HEK293 (cell line): Measurements from ENCODE around the gene FHIT.

ENCODE experiments used
- CTCF ChIA-PET: fragments of 350-600 bp; formaldehyde crosslinking; extraction: SDS; loops from one replicate; lab custom pipeline; 2021; ENCODE audit warnings: antibody characterized with exemption; lab: Yijun Ruan, JAX
- POLR2A ChIA-PET: fragments of 300-600 bp; formaldehyde crosslinking; extraction: SDS; loops from one replicate; lab custom pipeline; 2020; ENCODE audit warnings: antibody characterized with exemption, inconsistent platforms; lab: Yijun Ruan, JAX
- H3K27ac ChIP-seq: fragments of 200-500 bp; sonication (Bioruptor generic); 2 replicates; pipeline ENCODE4 v1.5.1; 2014; ENCODE audit warnings: low read depth, low read length, control low read depth, inconsistent platforms; ENCODE audit errors: extremely low read depth
- H3K36me3 ChIP-seq, 2 experiments: fragments of 200-500 bp in 1 of 2; sonication (Bioruptor generic) in 1 of 2; 1 replicate in 1 of 2; 2 replicates in 1 of 2; pipeline ENCODE4 v1.5.1; 2014 to 2017; ENCODE audit warnings: inconsistent platforms in 2 of 2, low read length in 2 of 2; ENCODE audit not compliant: control insufficient read depth in 2 of 2, insufficient read depth in 1 of 2
- H3K4me1 ChIP-seq: fragments of 200-500 bp; sonication (Bioruptor generic); 2 replicates; pipeline ENCODE4 v1.5.1; 2014; ENCODE audit warnings: mild to moderate bottlenecking, low read length, inconsistent platforms; ENCODE audit not compliant: control insufficient read depth, insufficient read depth
- H3K4me3 ChIP-seq: 2 replicates; pipeline ENCODE4 v1.5.1; 2011; ENCODE audit warnings: low read depth, mild to moderate bottlenecking, control low read depth, low read length, moderate library complexity
- H3K9me3 ChIP-seq: fragments of 200-500 bp; sonication (Bioruptor generic); 2 replicates; pipeline ENCODE4 v1.5.1; 2014; ENCODE audit warnings: low read depth, low read length, inconsistent platforms; ENCODE audit not compliant: control insufficient read depth, insufficient read depth
- AEBP2 ChIP-seq: fragments of 450-650 bp; formaldehyde crosslinking; IDR thresholded peaks from 2 replicates; pipeline ENCODE4 v1.5.1; 2016; ENCODE audit warnings: missing biosample characterization, missing genetic modification characterization, borderline replicate concordance
- IKZF3 ChIP-seq: fragments of 450-650 bp; IDR thresholded peaks from 2 replicates; pipeline ENCODE4 v1.5.0; 2018; ENCODE audit warnings: missing biosample characterization, mild to moderate bottlenecking, missing genetic modification characterization, moderate library complexity
- INSM2 ChIP-seq: fragments of 450-650 bp; formaldehyde crosslinking; IDR thresholded peaks from 2 replicates; pipeline ENCODE4 v1.5.1; 2016; ENCODE audit warnings: missing biosample characterization, missing genetic modification characterization
- KLF7 ChIP-seq: fragments of 450-650 bp; formaldehyde crosslinking; IDR thresholded peaks from 2 replicates; pipeline ENCODE4 v1.5.1; 2016; ENCODE audit warnings: missing biosample characterization, missing genetic modification characterization, borderline replicate concordance
- KLF9 ChIP-seq: fragments of 450-650 bp; formaldehyde crosslinking; IDR thresholded peaks from 2 replicates; pipeline ENCODE4 v1.5.1; 2016; ENCODE audit warnings: missing biosample characterization, missing genetic modification characterization, low read depth
- MYNN ChIP-seq: fragments of 450-650 bp; formaldehyde crosslinking; IDR thresholded peaks from 2 replicates; pipeline ENCODE4 v1.5.1; 2016; ENCODE audit warnings: missing biosample characterization, missing genetic modification characterization, borderline replicate concordance
- SCRT2 ChIP-seq: fragments of 450-650 bp; formaldehyde crosslinking; IDR thresholded peaks from 2 replicates; pipeline ENCODE4 v1.5.1; 2016; ENCODE audit warnings: missing biosample characterization, missing genetic modification characterization
- TCF7L2 ChIP-seq: IDR thresholded peaks from 2 replicates; pipeline ENCODE4 v1.6.1; 2011; ENCODE audit warnings: low read depth, mild to moderate bottlenecking, inconsistent platforms, low read length, moderate library complexity, borderline replicate concordance
- YY1 ChIP-seq: fragments of 450-650 bp; formaldehyde crosslinking; IDR thresholded peaks from 2 replicates; pipeline ENCODE4 v1.5.1; 2018; ENCODE audit warnings: missing biosample characterization, missing genetic modification characterization
- ZBTB17 ChIP-seq: fragments of 450-650 bp; formaldehyde crosslinking; IDR thresholded peaks from 2 replicates; pipeline ENCODE4 v1.5.1; 2016; ENCODE audit warnings: missing biosample characterization, missing genetic modification characterization
- ZNF174 ChIP-seq: fragments of 450-650 bp; formaldehyde crosslinking; IDR thresholded peaks from 2 replicates; pipeline ENCODE4 v1.5.0; 2017; ENCODE audit warnings: missing biosample characterization, mild to moderate bottlenecking, missing genetic modification characterization
- ZNF24 ChIP-seq: fragments of 450-650 bp; formaldehyde crosslinking; IDR thresholded peaks from 2 replicates; pipeline ENCODE4 v1.5.1; 2016; ENCODE audit warnings: missing biosample characterization, missing genetic modification characterization
- ZNF302 ChIP-seq: fragments of 450-650 bp; formaldehyde crosslinking; IDR thresholded peaks from 2 replicates; pipeline ENCODE4 v1.5.1; 2016; ENCODE audit warnings: missing biosample characterization, missing genetic modification characterization, low read depth
- ZNF335 ChIP-seq: fragments of 450-650 bp; formaldehyde crosslinking; conservative IDR thresholded peaks from 2 replicates; pipeline ENCODE4 v1.5.1; 2016; ENCODE audit warnings: missing biosample characterization, missing genetic modification characterization
- ZNF404 ChIP-seq: fragments of 450-650 bp; formaldehyde crosslinking; IDR thresholded peaks from 2 replicates; pipeline ENCODE4 v1.5.1; 2017; ENCODE audit warnings: missing biosample characterization, missing genetic modification characterization
- ZNF501 ChIP-seq: fragments of 450-650 bp; formaldehyde crosslinking; IDR thresholded peaks from 2 replicates; pipeline ENCODE4 v1.5.1; 2016; ENCODE audit warnings: missing biosample characterization, missing genetic modification characterization
- ZNF544 ChIP-seq: fragments of 450-650 bp; formaldehyde crosslinking; IDR thresholded peaks from 2 replicates; pipeline ENCODE4 v1.5.0; 2017; ENCODE audit warnings: missing biosample characterization, missing genetic modification characterization
- ZNF585B ChIP-seq: fragments of 450-650 bp; formaldehyde crosslinking; IDR thresholded peaks from 2 replicates; pipeline ENCODE4 v1.5.1; 2016; ENCODE audit warnings: missing biosample characterization, missing genetic modification characterization
- ZNF670 ChIP-seq: fragments of 450-650 bp; formaldehyde crosslinking; IDR thresholded peaks from 2 replicates; pipeline ENCODE4 v1.5.1; 2016; ENCODE audit warnings: missing biosample characterization, missing genetic modification characterization, low read depth
- ZSCAN23 ChIP-seq: fragments of 450-650 bp; formaldehyde crosslinking; IDR thresholded peaks from 2 replicates; pipeline ENCODE4 v1.5.1; 2016; ENCODE audit warnings: missing biosample characterization, missing genetic modification characterization
- TF ChIP-seq, protein P1 (sequence below): fragments of 450-650 bp; formaldehyde crosslinking; optimal IDR thresholded peaks from 2 replicates; pipeline ENCODE3; 2016; ENCODE audit warnings: missing biosample characterization, mild to moderate bottlenecking, missing genetic modification characterization
- TF ChIP-seq, protein P2 (sequence below): fragments of 450-650 bp; formaldehyde crosslinking; IDR thresholded peaks from 2 replicates; pipeline ENCODE4 v1.5.1; 2016; ENCODE audit warnings: missing biosample characterization, missing genetic modification characterization

Gene FHIT

DNA sequence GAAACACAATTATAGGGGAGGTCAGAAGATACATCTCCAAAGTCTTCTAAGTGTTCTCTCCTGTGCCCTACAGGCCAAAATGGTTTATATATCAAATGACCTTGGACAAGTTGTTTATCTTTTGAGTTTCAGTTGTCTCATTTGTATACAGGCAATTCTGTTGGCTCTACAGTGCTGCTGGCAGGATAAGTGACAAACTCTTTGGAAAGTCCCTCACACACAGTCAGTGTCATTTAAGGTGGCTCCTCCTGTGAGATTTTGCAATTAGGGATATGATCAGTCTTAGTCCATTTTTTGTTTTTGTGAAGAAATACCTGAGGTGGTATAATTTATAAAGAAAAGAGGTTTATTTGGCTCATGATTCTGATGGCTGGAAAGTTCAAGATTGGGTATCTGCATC lies 1165.6 kb downstream of the FHIT start (continued):
- TF ChIP-seq ZNF335 (tag by site-specific recombination) = no peak
- TF ChIP-seq, all 188 proteins: peak for 0

DNA sequence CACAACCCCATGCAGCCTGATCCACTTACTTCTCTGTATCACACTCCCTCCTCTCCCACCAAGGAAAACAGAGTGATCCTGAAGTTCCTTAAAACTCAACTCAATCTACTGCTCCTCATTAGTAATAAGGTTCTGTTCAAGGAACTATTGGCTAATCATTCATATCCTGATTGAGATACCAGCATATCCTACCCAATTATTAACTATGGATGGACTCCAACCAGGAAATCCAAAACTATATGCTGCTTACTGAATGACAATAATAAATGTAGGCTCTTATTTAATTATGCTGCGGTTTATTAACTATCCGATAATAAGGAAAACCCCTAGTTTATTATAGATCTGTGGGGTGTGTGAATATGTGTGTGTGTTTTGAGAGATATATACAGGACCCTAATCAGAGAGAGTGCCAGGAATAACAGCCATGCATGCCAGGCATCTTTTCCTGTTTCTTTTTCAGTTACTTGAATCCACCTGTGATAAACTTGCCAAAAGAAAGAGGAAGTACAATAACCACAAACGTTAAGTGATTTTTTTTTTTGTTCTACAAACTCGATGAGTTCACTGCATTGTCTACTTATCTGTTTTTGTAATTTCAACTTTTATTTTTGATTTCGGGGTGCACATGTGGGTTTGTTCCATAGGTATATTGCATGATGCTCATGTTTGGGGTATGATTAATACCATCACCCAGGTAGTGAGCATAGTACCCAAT lies 1169.7 kb downstream of the FHIT start:
- CTCF ChIA-PET = no interaction called here
- no peak overlapping the region for H3K27ac ChIP-seq
- TF ChIP-seq KLF7 (tag by site-specific recombination) = no peak
- TF ChIP-seq IKZF3 = no peak
- no peak for TF ChIP-seq AEBP2 (tag by site-specific recombination)
- POLR2A ChIA-PET = no interaction called here
- H3K9me3 ChIP-seq = no peaks in the 10 kb centered on the region
- no peaks in the 10 kb centered on the region for H3K4me1 ChIP-seq
- no peaks in the 10 kb centered on the region for H3K36me3 ChIP-seq
- no peak overlapping the region for H3K4me3 ChIP-seq

- CTCF ChIA-PET = no interaction called here
- TF ChIP-seq ZNF404 (tag by site-specific recombination) (no peak), ZNF501 (tag by site-specific recombination) (no peak), ZNF670 (tag by site-specific recombination) (no peak), ZBTB17 (no peak), SCRT2 (no peak), ZNF302 (tag by site-specific recombination) (no peak), KLF9 (tag by site-specific recombination) (no peak), ZNF174 (tag by site-specific recombination) (no peak), ZNF24 (tag by site-specific recombination) (no peak), TCF7L2 (no peak), INSM2 (tag by site-specific recombination) (no peak), MYNN (no peak), ZSCAN23 (tag by site-specific recombination) (no peak), ZNF585B (tag by site-specific recombination) (no peak), ZNF544 (tag by site-specific recombination) (no peak), YY1 (tag by site-specific recombination) (no peak)
- TF ChIP-seq, protein P1, sequence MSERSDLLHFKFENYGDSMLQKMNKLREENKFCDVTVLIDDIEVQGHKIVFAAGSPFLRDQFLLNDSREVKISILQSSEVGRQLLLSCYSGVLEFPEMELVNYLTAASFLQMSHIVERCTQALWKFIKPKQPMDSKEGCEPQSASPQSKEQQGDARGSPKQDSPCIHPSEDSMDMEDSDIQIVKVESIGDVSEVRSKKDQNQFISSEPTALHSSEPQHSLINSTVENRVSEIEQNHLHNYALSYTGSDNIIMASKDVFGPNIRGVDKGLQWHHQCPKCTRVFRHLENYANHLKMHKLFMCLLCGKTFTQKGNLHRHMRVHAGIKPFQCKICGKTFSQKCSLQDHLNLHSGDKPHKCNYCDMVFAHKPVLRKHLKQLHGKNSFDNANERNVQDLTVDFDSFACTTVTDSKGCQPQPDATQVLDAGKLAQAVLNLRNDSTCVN (tag by site-specific recombination) = no peak
- TF ChIP-seq, protein P2, sequence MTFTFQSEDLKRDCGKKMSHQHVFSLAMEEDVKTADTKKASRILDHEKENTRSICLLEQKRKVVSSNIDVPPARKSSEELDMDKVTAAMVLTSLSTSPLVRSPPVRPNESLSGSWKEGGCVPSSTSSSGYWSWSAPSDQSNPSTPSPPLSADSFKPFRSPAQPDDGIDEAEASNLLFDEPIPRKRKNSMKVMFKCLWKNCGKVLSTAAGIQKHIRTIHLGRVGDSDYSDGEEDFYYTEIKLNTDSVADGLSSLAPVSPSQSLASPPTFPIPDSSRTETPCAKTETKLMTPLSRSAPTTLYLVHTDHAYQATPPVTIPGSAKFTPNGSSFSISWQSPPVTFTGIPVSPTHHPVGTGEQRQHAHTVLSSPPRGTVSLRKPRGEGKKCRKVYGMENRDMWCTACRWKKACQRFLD (tag by site-specific recombination) = no peak
- TF ChIP-seq, all 188 proteins: peak for 0
- POLR2A ChIA-PET = no interaction called here
- Histone ChIP-seq H3K4me1 (no peaks in the 10 kb centered on the region), H3K9me3 (no peaks in the 10 kb centered on the region), H3K36me3 (no peaks in the 10 kb centered on the region), H3K4me3 (no peak overlapping the region), H3K27ac (no peak overlapping the region)
Measured at GRCh38 chr3:60080648-60081047, 1170.6 kb downstream of the FHIT start.
